Measurements from ENCODE around the gene CYP27C1. TPM values are rescaled to one million over a fixed set of nuclear protein-coding genes. Genes with fewer than 3 reads are reported as not detected.

The CYP27C1 gene
- total and polyA plus RNA-seq, 12 donors = 0.11 to 0.97 (median 0.22) TPM; not detected in 3

- intact Hi-C loops (cut with DNase I) = no loop called here
- H3K36me3 ChIP-seq (replicated peaks in 1 of 2) = peaks cover 0 to 45% of the 10 kb centered on the region in 2 donors
- WGBS, 4 donors = 72 to 91% (median 83%) methylated on average over 8 of the region's 8 CpGs
Measured at GRCh38 chr2:127256866-127257265, 36.8 kb upstream of the CYP27C1 start.

GRCh38 chr2:127256381-127256780 is 36.3 kb upstream of the CYP27C1 start:
- WGBS, 4 donors = 84 to 90% (median 88%) methylated on average over 3 of the region's 3 CpGs
- Histone ChIP-seq H3K27me3 (no peaks in the 10 kb centered on the region), H3K27ac (no peak overlapping the region), H3K4me1 (replicated peaks in 1 of 2) (peaks cover under 1 to 4% of the 10 kb centered on the region in 2 donors), H3K4me3 (no peak overlapping the region), H3K36me3 (replicated peaks in 1 of 2) (peaks cover 0 to 44% of the 10 kb centered on the region in 2 donors), H3K9me3 (replicated peaks in 1 of 3) (no peaks in the 10 kb centered on the region)
- no peak for DNase-seq
- TF ChIP-seq CTCF (IDR thresholded peaks at IDR 0.05) (no peak), POLR2A (IDR thresholded peaks at IDR 0.05) (no peak)
- intact Hi-C loops (cut with DNase I) = no loop called here

More at GRCh38 chr2:127256866-127257265, 36.8 kb upstream of the CYP27C1 start:
- Histone ChIP-seq H3K27me3 (no peaks in the 10 kb centered on the region), H3K4me1 (replicated peaks in 1 of 2) (peaks cover 5 to 6% of the 10 kb centered on the region in 2 donors), H3K4me3 (no peak overlapping the region), H3K27ac (no peak overlapping the region), H3K9me3 (replicated peaks in 1 of 3) (no peaks in the 10 kb centered on the region)
- DNase-seq = no peak
- TF ChIP-seq POLR2A (IDR thresholded peaks at IDR 0.05) (no peak), CTCF (IDR thresholded peaks at IDR 0.05) (no peak)

- DNase-seq = no peak
- Histone ChIP-seq H3K9me3 (replicated peaks in 1 of 3) (no peaks in the 10 kb centered on the region), H3K27me3 (no peaks in the 10 kb centered on the region), H3K27ac (no peak overlapping the region), H3K36me3 (replicated peaks in 1 of 2) (peaks cover 0 to 38% of the 10 kb centered on the region in 2 donors), H3K4me1 (replicated peaks in 1 of 2) (no peaks in the 10 kb centered on the region), H3K4me3 (no peak overlapping the region)
- intact Hi-C loops (cut with DNase I) = no loop called here
- TF ChIP-seq CTCF (IDR thresholded peaks at IDR 0.05) = no peak
- TF ChIP-seq POLR2A (IDR thresholded peaks at IDR 0.05) = no peak
- 85 to 97% (median 95%) methylated on average over 6 of the region's 6 CpGs for WGBS, 4 donors
Measured at GRCh38 chr2:127255721-127256120, 35.6 kb upstream of the CYP27C1 start.

- no peak for DNase-seq
- H3K9me3 ChIP-seq (replicated peaks in 1 of 3) = no peaks in the 10 kb centered on the region
- 51 to 93% (median 55%) methylated on average over 1 to 2 of the region's 2 CpGs for WGBS, 4 donors
Measured at GRCh38 chr2:127255146-127255545, 35.0 kb upstream of the CYP27C1 start.

More at GRCh38 chr2:127255146-127255545, 35.0 kb upstream of the CYP27C1 start:
- Histone ChIP-seq H3K27me3 (no peaks in the 10 kb centered on the region), H3K27ac (no peak overlapping the region), H3K4me3 (no peak overlapping the region), H3K36me3 (replicated peaks in 1 of 2) (peaks cover 0 to 32% of the 10 kb centered on the region in 2 donors), H3K4me1 (replicated peaks in 1 of 2) (no peaks in the 10 kb centered on the region)
- TF ChIP-seq POLR2A (IDR thresholded peaks at IDR 0.05) = no peak
- no peak for TF ChIP-seq CTCF (IDR thresholded peaks at IDR 0.05)
- intact Hi-C loops (cut with DNase I) = no loop called here

All from adrenal gland (tissue), 12 donors.